ENCODE measurements around the gene FNDC5. TPM values are rescaled to one million over a fixed set of nuclear protein-coding genes. Genes with fewer than 3 reads are reported as not detected.

FNDC5 gene
- total and polyA plus RNA-seq, 2 of the 13 experiments (the other 11 are each of a cell fraction or from before 2014, with no cell fraction given), result 1.4 to 3.1 TPM

- TF ChIP-seq DNMT1 (CRISPR knock-in tag; IDR thresholded peaks at IDR 0.05), result no peak
- peak; percentile 8; the same call in 1 of the 2 replicates for TF ChIP-seq RXRB (CRISPR knock-in tag; IDR thresholded peaks at IDR 0.05; ENCODE audit: borderline replicate concordance)
- no peak for TF ChIP-seq SALL2 (CRISPR knock-in tag; IDR thresholded peaks at IDR 0.05)
- TF ChIP-seq ZNF331 (CRISPR knock-in tag; IDR thresholded peaks at IDR 0.05), result no peak
- no peak for TF ChIP-seq SMC3 (IDR thresholded peaks at IDR 0.05; ENCODE audit: low read length)
- TF ChIP-seq, protein P1, sequence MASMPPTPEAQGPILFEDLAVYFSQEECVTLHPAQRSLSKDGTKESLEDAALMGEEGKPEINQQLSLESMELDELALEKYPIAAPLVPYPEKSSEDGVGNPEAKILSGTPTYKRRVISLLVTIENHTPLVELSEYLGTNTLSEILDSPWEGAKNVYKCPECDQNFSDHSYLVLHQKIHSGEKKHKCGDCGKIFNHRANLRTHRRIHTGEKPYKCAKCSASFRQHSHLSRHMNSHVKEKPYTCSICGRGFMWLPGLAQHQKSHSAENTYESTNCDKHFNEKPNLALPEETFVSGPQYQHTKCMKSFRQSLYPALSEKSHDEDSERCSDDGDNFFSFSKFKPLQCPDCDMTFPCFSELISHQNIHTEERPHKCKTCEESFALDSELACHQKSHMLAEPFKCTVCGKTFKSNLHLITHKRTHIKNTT (CRISPR knock-in tag; IDR thresholded peaks at IDR 0.05), result no peak
- no peak for TF ChIP-seq IRF2 (CRISPR knock-in tag; IDR thresholded peaks at IDR 0.05)
- TF ChIP-seq, protein P2, sequence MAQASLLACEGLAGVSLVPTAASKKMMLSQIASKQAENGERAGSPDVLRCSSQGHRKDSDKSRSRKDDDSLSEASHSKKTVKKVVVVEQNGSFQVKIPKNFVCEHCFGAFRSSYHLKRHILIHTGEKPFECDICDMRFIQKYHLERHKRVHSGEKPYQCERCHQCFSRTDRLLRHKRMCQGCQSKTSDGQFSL (CRISPR knock-in tag; IDR thresholded peaks at IDR 0.05), result no peak
- TF ChIP-seq NFRKB (IDR thresholded peaks at IDR 0.05), result no peak
- no peak for TF ChIP-seq ZNF276 (CRISPR knock-in tag; IDR thresholded peaks at IDR 0.05; ENCODE audit: low read depth)
- TF ChIP-seq TBX3 (IDR thresholded peaks at IDR 0.05; ENCODE audit: borderline replicate concordance), result no peak
- TF ChIP-seq NR2C2 (CRISPR knock-in tag; IDR thresholded peaks at IDR 0.05; ENCODE audit: borderline replicate concordance), result no peak
- TF ChIP-seq GTF3A (CRISPR knock-in tag; conservative IDR thresholded peaks at IDR 0.05), result no peak
- TF ChIP-seq SUZ12 (IDR thresholded peaks at IDR 0.05; ENCODE audit: low read depth, low read length), result no peak
- no peak; the same call in 1 of the 2 replicates for TF ChIP-seq ZBTB7B (CRISPR knock-in tag; IDR thresholded peaks at IDR 0.05)
- TF ChIP-seq PPARG (CRISPR knock-in tag; conservative IDR thresholded peaks at IDR 0.05), result 0 out of 2 replicates have a peak, but pooled peaks have one; percentile 15
- no peak for TF ChIP-seq ZIK1 (CRISPR knock-in tag; IDR thresholded peaks at IDR 0.05; ENCODE audit: borderline replicate concordance, low read depth)
- no peak for TF ChIP-seq ZSCAN22 (CRISPR knock-in tag; IDR thresholded peaks at IDR 0.05)
- no peak for TF ChIP-seq ZNF3 (CRISPR knock-in tag; IDR thresholded peaks at IDR 0.05)
- no peak for TF ChIP-seq MLX (CRISPR knock-in tag; IDR thresholded peaks at IDR 0.05)
- TF ChIP-seq HIVEP1 (CRISPR knock-in tag; IDR thresholded peaks at IDR 0.05), result 0 out of 2 replicates have a peak, but pooled peaks have one; percentile 12
- TF ChIP-seq, protein P3, sequence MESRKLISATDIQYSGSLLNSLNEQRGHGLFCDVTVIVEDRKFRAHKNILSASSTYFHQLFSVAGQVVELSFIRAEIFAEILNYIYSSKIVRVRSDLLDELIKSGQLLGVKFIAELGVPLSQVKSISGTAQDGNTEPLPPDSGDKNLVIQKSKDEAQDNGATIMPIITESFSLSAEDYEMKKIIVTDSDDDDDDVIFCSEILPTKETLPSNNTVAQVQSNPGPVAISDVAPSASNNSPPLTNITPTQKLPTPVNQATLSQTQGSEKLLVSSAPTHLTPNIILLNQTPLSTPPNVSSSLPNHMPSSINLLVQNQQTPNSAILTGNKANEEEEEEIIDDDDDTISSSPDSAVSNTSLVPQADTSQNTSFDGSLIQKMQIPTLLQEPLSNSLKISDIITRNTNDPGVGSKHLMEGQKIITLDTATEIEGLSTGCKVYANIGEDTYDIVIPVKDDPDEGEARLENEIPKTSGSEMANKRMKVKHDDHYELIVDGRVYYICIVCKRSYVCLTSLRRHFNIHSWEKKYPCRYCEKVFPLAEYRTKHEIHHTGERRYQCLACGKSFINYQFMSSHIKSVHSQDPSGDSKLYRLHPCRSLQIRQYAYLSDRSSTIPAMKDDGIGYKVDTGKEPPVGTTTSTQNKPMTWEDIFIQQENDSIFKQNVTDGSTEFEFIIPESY (CRISPR knock-in tag; IDR thresholded peaks at IDR 0.05), result no peak
- TF ChIP-seq GFI1 (CRISPR knock-in tag; IDR thresholded peaks at IDR 0.05; ENCODE audit: borderline replicate concordance), result no peak
- TF ChIP-seq RBFOX2 (IDR thresholded peaks at IDR 0.05; ENCODE audit: low read depth, low read length), result peak; percentile 45
- TF ChIP-seq ZFAT (CRISPR knock-in tag; conservative IDR thresholded peaks at IDR 0.05), result no peak
- no peak for TF ChIP-seq ZNF652 (CRISPR knock-in tag; IDR thresholded peaks at IDR 0.05; ENCODE audit: borderline replicate concordance, low read depth)
Measured at GRCh38 chr1:32817815-32818786, 52.6 kb downstream of the FNDC5 start (continued).
